Measurements from ENCODE around the gene ABCC12.

ABCC12 gene

GRCh38 chr16:48164907-48165715, 9.3 kb upstream of the ABCC12 start:
- Histone ChIP-seq H3K4me3 (ENCODE audit: low read depth, low read length) (no peak overlapping the region), H3K27me3 (ENCODE audit: insufficient read depth, low read length) (no peaks in the 10 kb centered on the region), H3K18ac (ENCODE audit: low read length) (no peak overlapping the region), H2AFZ (ENCODE audit: insufficient read depth, low read length, poor library complexity) (no peak overlapping the region), H3K9me3 (ENCODE audit: insufficient read depth, low read depth, low read length) (no peaks in the 10 kb centered on the region), H3K79me1 (ENCODE audit: low read length) (no peaks in the 10 kb centered on the region), H3K27ac (ENCODE audit: low read depth, low read length) (no peak overlapping the region), H4K12ac (ENCODE audit: low read depth, low read length) (no peak overlapping the region), H3K9ac (ENCODE audit: low read length) (no peak overlapping the region), H4K91ac (ENCODE audit: low read depth, low read length) (peak overlapping the region; percentile 29), H3K4me2 (ENCODE audit: low read length) (no peak overlapping the region), H3K79me2 (ENCODE audit: control insufficient read depth, insufficient read depth, low read length, poor library complexity) (no peaks in the 10 kb centered on the region), H3K36me3 (ENCODE audit: control insufficient read depth in 1 of 2, insufficient read depth in 2 of 2, low read length in 2 of 2) (no peaks in the 10 kb centered on the region), H3K23ac (ENCODE audit: low read length) (no peak overlapping the region), H4K8ac (ENCODE audit: low read depth, low read length) (peak overlapping the region; percentile 42), H2BK5ac (ENCODE audit: low read depth, low read length, poor library complexity) (no peak overlapping the region), H3K14ac (ENCODE audit: low read length) (no peak overlapping the region), H2AK5ac (ENCODE audit: low read length) (no peak overlapping the region), H2BK12ac (ENCODE audit: low read length) (no peak overlapping the region), H3K4me1 (ENCODE audit: control insufficient read depth in 1 of 2, insufficient read depth in 2 of 2, low read length in 2 of 2) (peaks cover 4% of the 10 kb centered on the region in 2 experiments), H3K4ac (ENCODE audit: low read depth, low read length) (no peak overlapping the region), H2BK120ac (ENCODE audit: insufficient read depth, low read length, poor library complexity) (no peak overlapping the region)
- WGBS (ENCODE audit: extremely low coverage, insufficient coverage, insufficient read length), result no CpG with 5 or more reads among the region's 16 CpGs
- DNase-seq, result peak; percentile 52 to 82

DNA sequence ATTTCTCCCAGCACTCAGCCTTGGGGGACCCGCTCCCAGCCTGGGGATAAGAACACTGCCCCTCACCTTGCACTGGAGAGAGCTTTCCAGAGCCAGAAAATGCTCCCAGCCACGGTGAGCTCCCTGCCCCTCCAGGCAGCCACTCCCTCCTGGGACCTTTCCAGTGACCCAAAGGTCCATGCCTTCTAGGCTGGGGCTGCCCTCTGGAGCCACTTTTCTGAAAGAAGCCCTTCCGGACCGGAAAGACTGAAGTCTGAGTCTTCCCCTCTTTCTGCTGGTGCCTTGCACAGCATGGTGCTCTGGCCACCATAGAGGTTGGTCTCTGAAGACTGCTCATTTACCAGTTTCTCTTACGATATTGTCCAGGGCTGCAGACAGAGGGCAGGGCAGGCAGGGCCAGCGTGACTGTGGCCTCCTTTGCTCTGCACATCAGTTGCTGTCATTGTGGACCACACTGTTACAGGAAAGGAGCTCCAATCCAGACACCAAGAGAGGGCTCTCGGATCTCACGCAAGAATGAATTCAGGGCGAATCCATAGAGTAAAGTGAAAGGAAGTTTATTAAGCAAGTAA, 7.1 kb upstream of the ABCC12 start:
- H3K79me1 ChIP-seq (ENCODE audit: low read length), result no peaks in the 10 kb centered on the region
- H4K8ac ChIP-seq (ENCODE audit: low read depth, low read length), result no peak overlapping the region
- no peak overlapping the region for H2BK12ac ChIP-seq (ENCODE audit: low read length)
- DNase-seq, result no peak
- no peak overlapping the region for H4K12ac ChIP-seq (ENCODE audit: low read depth, low read length)
- H2AFZ ChIP-seq (ENCODE audit: insufficient read depth, low read length, poor library complexity), result no peak overlapping the region
- no peak overlapping the region for H3K4me3 ChIP-seq (ENCODE audit: low read depth, low read length)
- H3K18ac ChIP-seq (ENCODE audit: low read length), result no peak overlapping the region
- no peak overlapping the region for H3K14ac ChIP-seq (ENCODE audit: low read length)
- no CpG with 5 or more reads among the region's 9 CpGs for WGBS (ENCODE audit: extremely low coverage, insufficient coverage, insufficient read length)
- no peak overlapping the region for H4K91ac ChIP-seq (ENCODE audit: low read depth, low read length)
- H2BK5ac ChIP-seq (ENCODE audit: low read depth, low read length, poor library complexity), result no peak overlapping the region
- no peak overlapping the region for H3K23ac ChIP-seq (ENCODE audit: low read length)
- H3K27ac ChIP-seq (ENCODE audit: low read depth, low read length), result no peak overlapping the region
- no peaks in the 10 kb centered on the region for H3K27me3 ChIP-seq (ENCODE audit: insufficient read depth, low read length)
- H3K9ac ChIP-seq (ENCODE audit: low read length), result no peak overlapping the region
- H3K9me3 ChIP-seq (ENCODE audit: insufficient read depth, low read depth, low read length), result no peaks in the 10 kb centered on the region
- peaks cover 11 to 12% of the 10 kb centered on the region in 2 experiments for H3K4me1 ChIP-seq (ENCODE audit: control insufficient read depth in 1 of 2, insufficient read depth in 2 of 2, low read length in 2 of 2)
- no peak overlapping the region for H3K4me2 ChIP-seq (ENCODE audit: low read length)
- H2BK120ac ChIP-seq (ENCODE audit: insufficient read depth, low read length, poor library complexity), result no peak overlapping the region
- H3K79me2 ChIP-seq (ENCODE audit: control insufficient read depth, insufficient read depth, low read length, poor library complexity), result no peaks in the 10 kb centered on the region
- H3K36me3 ChIP-seq (ENCODE audit: control insufficient read depth in 1 of 2, insufficient read depth in 2 of 2, low read length in 2 of 2), result no peaks in the 10 kb centered on the region
- no peak overlapping the region for H3K4ac ChIP-seq (ENCODE audit: low read depth, low read length)
- no peak overlapping the region for H2AK5ac ChIP-seq (ENCODE audit: low read length)

- no peak overlapping the region for H2AK5ac ChIP-seq (ENCODE audit: low read length)
- peaks cover 11 to 12% of the 10 kb centered on the region in 2 experiments for H3K4me1 ChIP-seq (ENCODE audit: control insufficient read depth in 1 of 2, insufficient read depth in 2 of 2, low read length in 2 of 2)
- H3K23ac ChIP-seq (ENCODE audit: low read length), result no peak overlapping the region
- no peaks in the 10 kb centered on the region for H3K79me2 ChIP-seq (ENCODE audit: control insufficient read depth, insufficient read depth, low read length, poor library complexity)
- no peak overlapping the region for H3K14ac ChIP-seq (ENCODE audit: low read length)
- no peak overlapping the region for H4K8ac ChIP-seq (ENCODE audit: low read depth, low read length)
- no peak overlapping the region for H2AFZ ChIP-seq (ENCODE audit: insufficient read depth, low read length, poor library complexity)
- no peak overlapping the region for H3K9ac ChIP-seq (ENCODE audit: low read length)
- no peaks in the 10 kb centered on the region for H3K36me3 ChIP-seq (ENCODE audit: control insufficient read depth in 1 of 2, insufficient read depth in 2 of 2, low read length in 2 of 2)
- no peak overlapping the region for H2BK12ac ChIP-seq (ENCODE audit: low read length)
- H2BK120ac ChIP-seq (ENCODE audit: insufficient read depth, low read length, poor library complexity), result no peak overlapping the region
- DNase-seq, result no peak
- no peaks in the 10 kb centered on the region for H3K27me3 ChIP-seq (ENCODE audit: insufficient read depth, low read length)
- no peaks in the 10 kb centered on the region for H3K79me1 ChIP-seq (ENCODE audit: low read length)
- WGBS (ENCODE audit: extremely low coverage, insufficient coverage, insufficient read length), result no CpG with 5 or more reads among the region's 4 CpGs
- no peaks in the 10 kb centered on the region for H3K9me3 ChIP-seq (ENCODE audit: insufficient read depth, low read depth, low read length)
- H3K27ac ChIP-seq (ENCODE audit: low read depth, low read length), result no peak overlapping the region
- no peak overlapping the region for H3K4me3 ChIP-seq (ENCODE audit: low read depth, low read length)
- H4K91ac ChIP-seq (ENCODE audit: low read depth, low read length), result no peak overlapping the region
- no peak overlapping the region for H3K4ac ChIP-seq (ENCODE audit: low read depth, low read length)
- H4K12ac ChIP-seq (ENCODE audit: low read depth, low read length), result no peak overlapping the region
- no peak overlapping the region for H3K4me2 ChIP-seq (ENCODE audit: low read length)
- no peak overlapping the region for H3K18ac ChIP-seq (ENCODE audit: low read length)
- no peak overlapping the region for H2BK5ac ChIP-seq (ENCODE audit: low read depth, low read length, poor library complexity)
These were observed 6.1 kb upstream of the ABCC12 start for GRCh38 chr16:48161906-48162305.

DNA sequence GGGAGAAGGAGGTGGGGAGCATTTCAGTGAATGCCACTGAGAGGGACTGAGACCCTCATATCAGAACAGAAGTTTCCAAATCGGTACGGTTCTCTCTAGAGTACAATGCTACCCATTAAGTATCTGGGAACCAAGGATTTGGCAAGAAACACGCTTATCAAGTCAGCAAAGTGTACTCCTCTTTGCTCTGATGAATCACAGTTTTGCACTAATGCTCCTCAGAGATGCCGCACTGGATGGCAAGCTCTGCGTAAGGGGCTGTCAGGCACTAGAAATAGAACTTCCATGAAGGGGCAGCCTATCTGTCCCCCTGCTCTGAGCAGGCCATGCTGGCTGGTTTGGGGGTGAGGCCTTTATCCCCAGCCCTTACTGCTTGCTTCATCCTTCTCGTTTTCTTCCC, 4.8 kb upstream of the ABCC12 start:
- Histone ChIP-seq H2AFZ (ENCODE audit: insufficient read depth, low read length, poor library complexity) (no peak overlapping the region), H4K8ac (ENCODE audit: low read depth, low read length) (no peak overlapping the region), H3K18ac (ENCODE audit: low read length) (no peak overlapping the region), H3K27ac (ENCODE audit: low read depth, low read length) (no peak overlapping the region), H3K79me1 (ENCODE audit: low read length) (no peaks in the 10 kb centered on the region), H2BK5ac (ENCODE audit: low read depth, low read length, poor library complexity) (no peak overlapping the region), H3K9me3 (ENCODE audit: insufficient read depth, low read depth, low read length) (no peaks in the 10 kb centered on the region), H3K27me3 (ENCODE audit: insufficient read depth, low read length) (no peaks in the 10 kb centered on the region), H3K23ac (ENCODE audit: low read length) (no peak overlapping the region), H3K4ac (ENCODE audit: low read depth, low read length) (no peak overlapping the region), H3K14ac (ENCODE audit: low read length) (no peak overlapping the region), H2BK12ac (ENCODE audit: low read length) (no peak overlapping the region), H3K9ac (ENCODE audit: low read length) (no peak overlapping the region), H4K12ac (ENCODE audit: low read depth, low read length) (no peak overlapping the region), H3K79me2 (ENCODE audit: control insufficient read depth, insufficient read depth, low read length, poor library complexity) (no peaks in the 10 kb centered on the region), H3K4me3 (ENCODE audit: low read depth, low read length) (no peak overlapping the region), H2BK120ac (ENCODE audit: insufficient read depth, low read length, poor library complexity) (no peak overlapping the region), H3K36me3 (ENCODE audit: control insufficient read depth in 1 of 2, insufficient read depth in 2 of 2, low read length in 2 of 2) (no peaks in the 10 kb centered on the region), H4K91ac (ENCODE audit: low read depth, low read length) (no peak overlapping the region), H3K4me1 (ENCODE audit: control insufficient read depth in 1 of 2, insufficient read depth in 2 of 2, low read length in 2 of 2) (peaks cover 11 to 12% of the 10 kb centered on the region in 2 experiments), H2AK5ac (ENCODE audit: low read length) (no peak overlapping the region), H3K4me2 (ENCODE audit: low read length) (no peak overlapping the region)
- WGBS (ENCODE audit: extremely low coverage, insufficient coverage, insufficient read length), result no CpG with 5 or more reads among the region's 6 CpGs
- DNase-seq, result no peak

Data from trophoblast cell (in vitro differentiated cells and primary cell).